Prostate gland (tissue), 2 donors: Measurements from ENCODE around the gene COL16A1.

Experiments
- POLR2AphosphoS5 ChIP-seq: sonication (generic); formaldehyde crosslinking; IDR thresholded peaks from one replicate; pipeline ENCODE4 v1.6.1; 2017; ENCODE audit warnings: antibody characterized with exemption
- TF ChIP-seq, protein P1 (sequence below), 4 experiments: fragments of 200-600 bp in 2 of 4; fragments of 450-650 bp in 2 of 4; sonication (generic) in 2 of 4; IDR thresholded peaks; 1 replicate in 3 of 4; 2 replicates in 1 of 4; pipeline ENCODE4 v1.5.1; 2016 to 2019; ENCODE audit warnings: antibody characterized with exemption in 4 of 4, mild to moderate bottlenecking in 2 of 4, moderate library complexity in 2 of 4

- TF ChIP-seq, protein P1, sequence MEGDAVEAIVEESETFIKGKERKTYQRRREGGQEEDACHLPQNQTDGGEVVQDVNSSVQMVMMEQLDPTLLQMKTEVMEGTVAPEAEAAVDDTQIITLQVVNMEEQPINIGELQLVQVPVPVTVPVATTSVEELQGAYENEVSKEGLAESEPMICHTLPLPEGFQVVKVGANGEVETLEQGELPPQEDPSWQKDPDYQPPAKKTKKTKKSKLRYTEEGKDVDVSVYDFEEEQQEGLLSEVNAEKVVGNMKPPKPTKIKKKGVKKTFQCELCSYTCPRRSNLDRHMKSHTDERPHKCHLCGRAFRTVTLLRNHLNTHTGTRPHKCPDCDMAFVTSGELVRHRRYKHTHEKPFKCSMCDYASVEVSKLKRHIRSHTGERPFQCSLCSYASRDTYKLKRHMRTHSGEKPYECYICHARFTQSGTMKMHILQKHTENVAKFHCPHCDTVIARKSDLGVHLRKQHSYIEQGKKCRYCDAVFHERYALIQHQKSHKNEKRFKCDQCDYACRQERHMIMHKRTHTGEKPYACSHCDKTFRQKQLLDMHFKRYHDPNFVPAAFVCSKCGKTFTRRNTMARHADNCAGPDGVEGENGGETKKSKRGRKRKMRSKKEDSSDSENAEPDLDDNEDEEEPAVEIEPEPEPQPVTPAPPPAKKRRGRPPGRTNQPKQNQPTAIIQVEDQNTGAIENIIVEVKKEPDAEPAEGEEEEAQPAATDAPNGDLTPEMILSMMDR (IDR thresholded peaks at IDR 0.05), result no peak
- TF ChIP-seq POLR2AphosphoS5, result no peak
These were observed 96.5 kb downstream of the COL16A1 start for GRCh38 chr1:31607360-31607759.
